ENCODE measurements around the gene CBFA2T3.
"Not testable (repeated sequence)": the region's sequence is repeated elsewhere in the genome, so short reads cannot be mapped to it uniquely, and the experiment has no call there.

GRCh38 chr16:88918896-88919295 lies 58.1 kb downstream of the CBFA2T3 start:
- not testable (repeated sequence) for TF ChIP-seq POLR2A (IDR thresholded peaks at IDR 0.05; ENCODE audit: low read length); GATA1 (IDR thresholded peaks at IDR 0.05; ENCODE audit: low read depth, low read length)

Measured in erythroblast (primary cell).